ENCODE data around the gene KDM6A. TPM values are rescaled to one million over a fixed set of nuclear protein-coding genes. Genes with fewer than 3 reads are reported as not detected.

The KDM6A gene
- total RNA-seq, 1 experiment from 2014 or later = 42.8 TPM

- CTCF ChIA-PET = no interaction called here
- Mint-ChIP-seq H3K4me3 (ENCODE audit: low read depth, unreplicated experiment) (no peak overlapping the region), H3K27me3 (ENCODE audit: unreplicated experiment) (no peaks in the 10 kb centered on the region), H3K27ac (ENCODE audit: unreplicated experiment) (no peak overlapping the region), H3K36me3 (ENCODE audit: insufficient read depth, unreplicated experiment) (peaks cover 4% of the 10 kb centered on the region), H3K4me1 (ENCODE audit: low read depth, unreplicated experiment) (peaks cover 25% of the 10 kb centered on the region), H3K9me3 (ENCODE audit: low read depth, unreplicated experiment) (no peaks in the 10 kb centered on the region)
- no TSS peak for BruUV-seq (replicated peaks)
- intact Hi-C loops (cut with micrococcal nuclease; ENCODE audit: unreplicated experiment) = no loop called here
- TF ChIP-seq CTCF (IDR thresholded peaks at IDR 0.05; ENCODE audit: unreplicated experiment) = no peak
- DNase-seq = no peak
Observed at GRCh38 chrX:44958480-44958879, 85.5 kb downstream of the KDM6A start.

GRCh38 chrX:44961817-44962607, 89.0 kb downstream of the KDM6A start:
- H3K4me3 Mint-ChIP-seq (ENCODE audit: low read depth, unreplicated experiment) = no peak overlapping the region
- no peak for DNase-seq
- H3K9me3 Mint-ChIP-seq (ENCODE audit: low read depth, unreplicated experiment) = no peaks in the 10 kb centered on the region
- TF ChIP-seq CTCF (IDR thresholded peaks at IDR 0.05; ENCODE audit: unreplicated experiment) = no peak
- peaks cover 20% of the 10 kb centered on the region for H3K4me1 Mint-ChIP-seq (ENCODE audit: low read depth, unreplicated experiment)
- CTCF ChIA-PET = no interaction called here
- H3K36me3 Mint-ChIP-seq (ENCODE audit: insufficient read depth, unreplicated experiment) = peaks cover 11% of the 10 kb centered on the region
- intact Hi-C loops (cut with micrococcal nuclease; ENCODE audit: unreplicated experiment) = no loop called here
- no peaks in the 10 kb centered on the region for H3K27me3 Mint-ChIP-seq (ENCODE audit: unreplicated experiment)
- no TSS peak for BruUV-seq (replicated peaks)
- no peak overlapping the region for H3K27ac Mint-ChIP-seq (ENCODE audit: unreplicated experiment)

DNA sequence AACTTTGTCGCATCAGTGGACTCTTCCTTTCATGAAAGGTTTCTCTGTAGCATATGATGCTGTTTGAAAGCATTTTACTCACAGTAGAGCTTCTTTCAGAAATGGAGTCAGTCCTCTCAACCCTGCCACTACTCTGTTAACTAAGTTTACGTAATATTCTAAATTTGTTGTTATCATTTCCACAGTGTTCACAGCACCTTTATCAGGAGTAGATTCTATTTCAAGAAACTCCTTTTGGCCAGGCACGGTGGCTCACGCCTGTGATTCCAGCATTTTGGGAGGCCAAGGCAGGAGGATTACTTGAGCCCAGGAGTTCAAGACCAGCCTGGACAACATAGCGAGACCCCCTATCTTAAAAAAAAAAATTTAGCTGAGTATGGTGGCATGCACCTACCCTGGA, 90.0 kb downstream of the KDM6A start:
- Mint-ChIP-seq H3K4me1 (ENCODE audit: low read depth, unreplicated experiment) (peaks cover 30% of the 10 kb centered on the region), H3K27ac (ENCODE audit: unreplicated experiment) (no peak overlapping the region), H3K36me3 (ENCODE audit: insufficient read depth, unreplicated experiment) (peaks cover 14% of the 10 kb centered on the region), H3K4me3 (ENCODE audit: low read depth, unreplicated experiment) (no peak overlapping the region), H3K27me3 (ENCODE audit: unreplicated experiment) (no peaks in the 10 kb centered on the region), H3K9me3 (ENCODE audit: low read depth, unreplicated experiment) (no peaks in the 10 kb centered on the region)
- no TSS peak for BruUV-seq (replicated peaks)
- CTCF ChIA-PET = no interaction called here
- TF ChIP-seq CTCF (IDR thresholded peaks at IDR 0.05; ENCODE audit: unreplicated experiment) = no peak
- DNase-seq = no peak
- intact Hi-C loops (cut with micrococcal nuclease; ENCODE audit: unreplicated experiment) = no loop called here

DNA sequence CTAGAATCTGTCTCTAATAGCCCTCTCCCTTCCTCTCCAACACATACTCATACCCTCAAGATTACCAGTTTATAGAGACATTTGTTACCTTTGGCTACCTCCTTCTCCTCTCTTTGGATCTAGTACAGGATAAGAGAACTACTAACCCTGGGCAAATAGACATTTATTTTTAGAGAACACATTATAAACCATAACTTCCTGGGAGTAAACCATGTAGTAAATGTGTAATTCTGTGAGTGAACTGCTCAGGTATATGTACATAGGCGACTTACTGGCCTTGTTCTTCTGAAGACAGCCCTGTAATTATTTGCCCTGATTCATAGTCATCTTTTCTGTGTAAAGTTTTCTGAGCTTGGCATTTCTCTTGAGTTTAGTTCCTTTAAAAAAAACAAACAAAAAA, 94.2 kb downstream of the KDM6A start:
- no peak overlapping the region for H3K27ac Mint-ChIP-seq (ENCODE audit: unreplicated experiment)
- intact Hi-C loops (cut with micrococcal nuclease; ENCODE audit: unreplicated experiment) = no loop called here
- no peak for TF ChIP-seq CTCF (IDR thresholded peaks at IDR 0.05; ENCODE audit: unreplicated experiment)
- no peaks in the 10 kb centered on the region for H3K27me3 Mint-ChIP-seq (ENCODE audit: unreplicated experiment)
- peak overlapping the region; percentile 26 for H3K4me3 Mint-ChIP-seq (ENCODE audit: low read depth, unreplicated experiment)
- CTCF ChIA-PET = interaction anchor here (0.7 kb wide), 1 partner anchor 744 kb away, joined by 3 read pairs; no protein-coding TSS in a partner anchor
- H3K36me3 Mint-ChIP-seq (ENCODE audit: insufficient read depth, unreplicated experiment) = peaks cover 14% of the 10 kb centered on the region
- DNase-seq = no peak
- H3K9me3 Mint-ChIP-seq (ENCODE audit: low read depth, unreplicated experiment) = no peaks in the 10 kb centered on the region
- no TSS peak for BruUV-seq (replicated peaks)
- peaks cover 39% of the 10 kb centered on the region for H3K4me1 Mint-ChIP-seq (ENCODE audit: low read depth, unreplicated experiment)
